NCI-H526 (cell line): ENCODE measurements around the gene CORO7.

Source experiments
- DNase-seq, 2 experiments: peaks; one replicate each; lab custom pipeline; 2025; lab: John Stamatoyannopoulos, UW

Gene CORO7

GRCh38 chr16:4372001-4372577, 44.3 kb downstream of the CORO7 start:
- peak in 1 of 2 experiments; percentile 45 for DNase-seq

- peak in 1 of 2 experiments; percentile 79 for DNase-seq
These were observed 44.9 kb downstream of the CORO7 start, which contains the start of gene VASN for GRCh38 chr16:4371357-4372000. Gene VASN (plus strand): TSS chr16:4371848. CDS start chr16:4380878, 9,030 bp downstream.

GRCh38 chr16:4370570-4371356, 45.6 kb downstream of the CORO7 start:
- no peak for DNase-seq

- DNase-seq, result no peak
These were observed 46.2 kb downstream of the CORO7 start for GRCh38 chr16:4370151-4370550.

GRCh38 chr16:4369007-4369733, 47.2 kb downstream of the CORO7 start:
- DNase-seq, result no peak

- DNase-seq, result no peak
These were observed 49.0 kb downstream of the CORO7 start for GRCh38 chr16:4367393-4367856.

- DNase-seq, result no peak
These were observed 50.4 kb downstream of the CORO7 start for GRCh38 chr16:4366016-4366415.

- no peak for DNase-seq
These were observed 50.8 kb downstream of the CORO7 start for GRCh38 chr16:4365615-4366014.

- DNase-seq, result no peak
These were observed 51.4 kb downstream of the CORO7 start for GRCh38 chr16:4365014-4365406.

GRCh38 chr16:4364196-4365013, 52.0 kb downstream of the CORO7 start:
- no peak for DNase-seq

GRCh38 chr16:4362476-4363135, 53.8 kb downstream of the CORO7 start:
- DNase-seq, result no peak

GRCh38 chr16:4361944-4362311, 54.5 kb downstream of the CORO7 start:
- DNase-seq, result no peak

- no peak for DNase-seq
These were observed 55.1 kb downstream of the CORO7 start for GRCh38 chr16:4361033-4361943.

GRCh38 chr16:4360538-4361021, 55.8 kb downstream of the CORO7 start:
- DNase-seq, result peak in 1 of 2 experiments; percentile 60

- DNase-seq, result no peak
These were observed 56.5 kb downstream of the CORO7 start for GRCh38 chr16:4359914-4360313.

- peak in 1 of 2 experiments; percentile 59 for DNase-seq
These were observed 57.4 kb downstream of the CORO7 start for GRCh38 chr16:4358831-4359561.

- DNase-seq, result no peak
These were observed 58.2 kb downstream of the CORO7 start for GRCh38 chr16:4358236-4358635.

- DNase-seq, result no peak
These were observed 59.6 kb downstream of the CORO7 start for GRCh38 chr16:4356820-4357219.
